Neural cell (in vitro differentiated cells): Measurements from ENCODE around the gene MRC2. TPM values are rescaled to one million over a fixed set of nuclear protein-coding genes. Genes with fewer than 3 reads are reported as not detected.

Experiments used
- H2AFZ ChIP-seq: fragments of 200-600, 300-800 bp; sonication (generic), shearing (Covaris generic); 2 replicates; pipeline ENCODE4 v1.6.0; 2014; ENCODE audit warnings: low read depth, mild to moderate bottlenecking, antibody characterized with exemption, low read length, moderate library complexity
- H3F3A ChIP-seq: fragments of 200-600 bp; shearing (Covaris generic); 2 replicates; pipeline ENCODE4 v1.6.1; 2016; ENCODE audit warnings: mild to moderate bottlenecking, moderate library complexity, mixed read lengths, antibody characterized with exemption, low read length; ENCODE audit not compliant: insufficient read depth, poor library complexity, severe bottlenecking
- H3K27ac ChIP-seq: fragments of 200-600, 300-800 bp; sonication (generic), shearing (Covaris generic); 2 replicates; pipeline ENCODE4 v1.5.1; 2014; ENCODE audit warnings: mild to moderate bottlenecking, low read length, moderate library complexity
- H3K27me3 ChIP-seq: fragments of 300-800, 200-600 bp; sonication (generic), shearing (Covaris generic); 2 replicates; pipeline ENCODE4 v1.6.0; 2014; ENCODE audit warnings: mild to moderate bottlenecking, low read depth, low read length, moderate library complexity; ENCODE audit not compliant: insufficient read depth
- H3K36me3 ChIP-seq: fragments of 300-800, 200-600 bp; sonication (generic), shearing (Covaris generic); 2 replicates; pipeline ENCODE4 v1.5.1; 2014; ENCODE audit warnings: mild to moderate bottlenecking, antibody characterized with exemption, low read length, moderate library complexity; ENCODE audit not compliant: insufficient read depth
- H3K4me2 ChIP-seq: fragments of 300-800, 200-600 bp; sonication (generic), shearing (Covaris generic); 2 replicates; pipeline ENCODE4 v1.6.0; 2014; ENCODE audit warnings: mild to moderate bottlenecking, low read length
- H3K4me3 ChIP-seq: fragments of 300-800, 200-600 bp; sonication (generic), shearing (Covaris generic); 2 replicates; pipeline ENCODE4 v1.5.1; 2014; ENCODE audit warnings: mild to moderate bottlenecking, low read length, moderate library complexity
- H3K79me2 ChIP-seq: fragments of 200-600 bp; shearing (Covaris generic); replicated peaks from 2 replicates; pipeline ENCODE4 v1.6.0; 2014; ENCODE audit warnings: mild to moderate bottlenecking, low read length, moderate library complexity; ENCODE audit not compliant: insufficient read depth
- H3K9ac ChIP-seq: fragments of 300-800, 200-600 bp; sonication (generic), shearing (Covaris generic); 2 replicates; pipeline ENCODE4 v1.6.1; 2016; ENCODE audit warnings: mild to moderate bottlenecking, low read length, mixed read lengths
- H3K9me2 ChIP-seq: fragments of 200-600 bp; shearing (Covaris generic); 2 replicates; pipeline ENCODE4 v1.6.1; 2016; ENCODE audit warnings: mild to moderate bottlenecking, low read length, mixed read lengths; ENCODE audit not compliant: insufficient read depth
- H3K9me3 ChIP-seq: fragments of 200-600, 300-800 bp; sonication (generic), shearing (Covaris generic); 2 replicates; pipeline ENCODE4 v1.6.1; 2016; ENCODE audit warnings: mild to moderate bottlenecking, mixed run types, low read length, moderate library complexity, mixed read lengths
- H4K20me1 ChIP-seq: fragments of 200-600 bp; shearing (Covaris generic); 2 replicates; pipeline ENCODE4 v1.6.1; 2016; ENCODE audit warnings: mild to moderate bottlenecking, mixed run types; ENCODE audit not compliant: insufficient read depth
- EP300 ChIP-seq: fragments of 450-650 bp; conservative IDR thresholded peaks from 2 replicates; pipeline ENCODE4 v1.6.1; 2014; ENCODE audit warnings: antibody characterized with exemption, mild to moderate bottlenecking, moderate library complexity; ENCODE audit not compliant: poor library complexity, severe bottlenecking
- EZH2 ChIP-seq: fragments of 200-600, 300-800 bp; shearing (Covaris generic), sonication (generic); IDR thresholded peaks from 2 replicates; pipeline ENCODE4 v1.6.1; 2014; ENCODE audit warnings: antibody characterized with exemption, low read length, borderline replicate concordance, mild to moderate bottlenecking; ENCODE audit not compliant: insufficient read depth, poor library complexity, severe bottlenecking
- MXI1 ChIP-seq: fragments of 450-650 bp; conservative IDR thresholded peaks from 2 replicates; pipeline ENCODE4 v1.6.1; 2014; ENCODE audit warnings: antibody characterized with exemption, mild to moderate bottlenecking; ENCODE audit not compliant: poor library complexity, severe bottlenecking
- POLR2AphosphoS5 ChIP-seq: IDR thresholded peaks from 2 replicates; pipeline ENCODE4 v1.6.1; 2012
- RAD21 ChIP-seq: fragments of 450-650 bp; conservative IDR thresholded peaks from 2 replicates; pipeline ENCODE4 v1.6.1; 2014; ENCODE audit warnings: antibody characterized with exemption, mild to moderate bottlenecking, moderate library complexity
- SMC3 ChIP-seq: fragments of 450-650 bp; conservative IDR thresholded peaks from 2 replicates; pipeline ENCODE4 v1.6.1; 2014; ENCODE audit warnings: antibody characterized with exemption, mild to moderate bottlenecking, moderate library complexity; ENCODE audit not compliant: poor library complexity
- TAF1 ChIP-seq: IDR thresholded peaks from 2 replicates; pipeline ENCODE4 v1.6.1; 2012; ENCODE audit warnings: low read depth
- polyA plus RNA-seq: library from polyadenylated mRNA; depleted of rRNA; stranded (reverse); fragments of >200 nt; gene quantifications from 2 replicates; pipeline ENCODE4 v1.2.3, GENCODE V29; 2014
- TF ChIP-seq, protein P1 (sequence below): fragments of 450-650 bp; IDR thresholded peaks from 2 replicates; pipeline ENCODE4 v1.5.1; 2014; ENCODE audit warnings: antibody characterized with exemption, mild to moderate bottlenecking, moderate library complexity; ENCODE audit not compliant: poor library complexity, severe bottlenecking
- TF ChIP-seq, protein P2 (sequence below): IDR thresholded peaks from 2 replicates; pipeline ENCODE4 v1.6.1; 2012; ENCODE audit warnings: borderline replicate concordance

Gene MRC2
- polyA plus RNA-seq, 1 donor from 2014 or later = 0.36 TPM

GRCh38 chr17:62628831-62629555 is 1.5 kb downstream of the MRC2 start:
- TF ChIP-seq, protein P1, sequence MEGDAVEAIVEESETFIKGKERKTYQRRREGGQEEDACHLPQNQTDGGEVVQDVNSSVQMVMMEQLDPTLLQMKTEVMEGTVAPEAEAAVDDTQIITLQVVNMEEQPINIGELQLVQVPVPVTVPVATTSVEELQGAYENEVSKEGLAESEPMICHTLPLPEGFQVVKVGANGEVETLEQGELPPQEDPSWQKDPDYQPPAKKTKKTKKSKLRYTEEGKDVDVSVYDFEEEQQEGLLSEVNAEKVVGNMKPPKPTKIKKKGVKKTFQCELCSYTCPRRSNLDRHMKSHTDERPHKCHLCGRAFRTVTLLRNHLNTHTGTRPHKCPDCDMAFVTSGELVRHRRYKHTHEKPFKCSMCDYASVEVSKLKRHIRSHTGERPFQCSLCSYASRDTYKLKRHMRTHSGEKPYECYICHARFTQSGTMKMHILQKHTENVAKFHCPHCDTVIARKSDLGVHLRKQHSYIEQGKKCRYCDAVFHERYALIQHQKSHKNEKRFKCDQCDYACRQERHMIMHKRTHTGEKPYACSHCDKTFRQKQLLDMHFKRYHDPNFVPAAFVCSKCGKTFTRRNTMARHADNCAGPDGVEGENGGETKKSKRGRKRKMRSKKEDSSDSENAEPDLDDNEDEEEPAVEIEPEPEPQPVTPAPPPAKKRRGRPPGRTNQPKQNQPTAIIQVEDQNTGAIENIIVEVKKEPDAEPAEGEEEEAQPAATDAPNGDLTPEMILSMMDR = no peak
- no peak for TF ChIP-seq MXI1
- TF ChIP-seq, protein P2, sequence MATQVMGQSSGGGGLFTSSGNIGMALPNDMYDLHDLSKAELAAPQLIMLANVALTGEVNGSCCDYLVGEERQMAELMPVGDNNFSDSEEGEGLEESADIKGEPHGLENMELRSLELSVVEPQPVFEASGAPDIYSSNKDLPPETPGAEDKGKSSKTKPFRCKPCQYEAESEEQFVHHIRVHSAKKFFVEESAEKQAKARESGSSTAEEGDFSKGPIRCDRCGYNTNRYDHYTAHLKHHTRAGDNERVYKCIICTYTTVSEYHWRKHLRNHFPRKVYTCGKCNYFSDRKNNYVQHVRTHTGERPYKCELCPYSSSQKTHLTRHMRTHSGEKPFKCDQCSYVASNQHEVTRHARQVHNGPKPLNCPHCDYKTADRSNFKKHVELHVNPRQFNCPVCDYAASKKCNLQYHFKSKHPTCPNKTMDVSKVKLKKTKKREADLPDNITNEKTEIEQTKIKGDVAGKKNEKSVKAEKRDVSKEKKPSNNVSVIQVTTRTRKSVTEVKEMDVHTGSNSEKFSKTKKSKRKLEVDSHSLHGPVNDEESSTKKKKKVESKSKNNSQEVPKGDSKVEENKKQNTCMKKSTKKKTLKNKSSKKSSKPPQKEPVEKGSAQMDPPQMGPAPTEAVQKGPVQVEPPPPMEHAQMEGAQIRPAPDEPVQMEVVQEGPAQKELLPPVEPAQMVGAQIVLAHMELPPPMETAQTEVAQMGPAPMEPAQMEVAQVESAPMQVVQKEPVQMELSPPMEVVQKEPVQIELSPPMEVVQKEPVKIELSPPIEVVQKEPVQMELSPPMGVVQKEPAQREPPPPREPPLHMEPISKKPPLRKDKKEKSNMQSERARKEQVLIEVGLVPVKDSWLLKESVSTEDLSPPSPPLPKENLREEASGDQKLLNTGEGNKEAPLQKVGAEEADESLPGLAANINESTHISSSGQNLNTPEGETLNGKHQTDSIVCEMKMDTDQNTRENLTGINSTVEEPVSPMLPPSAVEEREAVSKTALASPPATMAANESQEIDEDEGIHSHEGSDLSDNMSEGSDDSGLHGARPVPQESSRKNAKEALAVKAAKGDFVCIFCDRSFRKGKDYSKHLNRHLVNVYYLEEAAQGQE = no peak
- no peak for TF ChIP-seq TAF1
- TF ChIP-seq SMC3 = no peak
- TF ChIP-seq EP300 = no peak
- no peak for TF ChIP-seq POLR2AphosphoS5
- TF ChIP-seq RAD21 = no peak
- TF ChIP-seq EZH2 = no peak
- H2AFZ ChIP-seq = no peak overlapping the region
- H4K20me1 ChIP-seq = no peaks in the 10 kb centered on the region
- no peak overlapping the region for H3K4me3 ChIP-seq
- no peaks in the 10 kb centered on the region for H3F3A ChIP-seq
- no peak overlapping the region for H3K27ac ChIP-seq
- no peaks in the 10 kb centered on the region for H3K79me2 ChIP-seq
- no peaks in the 10 kb centered on the region for H3K36me3 ChIP-seq
- H3K27me3 ChIP-seq = peaks cover 25% of the 10 kb centered on the region
- H3K9me2 ChIP-seq = no peaks in the 10 kb centered on the region
- H3K4me2 ChIP-seq = no peak overlapping the region
- H3K9ac ChIP-seq = no peak overlapping the region
- H3K9me3 ChIP-seq = no peaks in the 10 kb centered on the region

GRCh38 chr17:62629556-62630364 is 2.3 kb downstream of the MRC2 start:
- no peaks in the 10 kb centered on the region for H3F3A ChIP-seq
- H3K9me2 ChIP-seq = no peaks in the 10 kb centered on the region
- H3K27ac ChIP-seq = no peak overlapping the region
- no peak overlapping the region for H3K4me3 ChIP-seq
- H3K4me2 ChIP-seq = no peak overlapping the region
- H3K36me3 ChIP-seq = no peaks in the 10 kb centered on the region
- H3K9ac ChIP-seq = no peak overlapping the region
- H4K20me1 ChIP-seq = no peaks in the 10 kb centered on the region
- TF ChIP-seq RAD21 = no peak
- no peak for TF ChIP-seq MXI1
- TF ChIP-seq POLR2AphosphoS5 = no peak
- no peak for TF ChIP-seq TAF1
- TF ChIP-seq, protein P1 = no peak
- no peak for TF ChIP-seq EZH2
- TF ChIP-seq EP300 = no peak
- TF ChIP-seq, protein P2 = no peak
- no peak for TF ChIP-seq SMC3
- no peaks in the 10 kb centered on the region for H3K9me3 ChIP-seq
- H2AFZ ChIP-seq = no peak overlapping the region
- H3K79me2 ChIP-seq = no peaks in the 10 kb centered on the region
- peaks cover 25% of the 10 kb centered on the region for H3K27me3 ChIP-seq
